PC-9 (cell line): ENCODE measurements around the gene RIMS4. TPM values are rescaled to one million over a fixed set of nuclear protein-coding genes. Genes with fewer than 3 reads are reported as not detected.

Experiments used
- BruUV-seq: library from RNA; stranded (reverse); fragments of 400-500 nt; replicated peaks from 2 replicates; lab custom pipeline; 2021; lab: Mats Ljungman, UMichigan
- CTCF ChIA-PET: fragments of 300-600 bp; sonication (Branson Sonifier 250); formaldehyde crosslinking; loops from one replicate; lab custom pipeline; 2022; ENCODE audit warnings: antibody characterized with exemption; lab: Charles Lee
- POLR2A ChIA-PET: fragments of 300-600 bp; sonication (Branson Sonifier 250); formaldehyde crosslinking; loops from one replicate; lab custom pipeline; 2022; ENCODE audit warnings: antibody characterized with exemption; ENCODE audit not compliant: unreplicated experiment; lab: Charles Lee
- DNase-seq, 2 experiments: peaks; one replicate each; pipeline versions ENCODE4 v3.0.0 to v3.0.0-alpha.2; 2015 to 2022; ENCODE audit warnings: mixed read lengths in 1 of 2
- H2AFZ ChIP-seq: fragments of 200-600 bp; sonication (generic); 2 replicates; pipeline ENCODE4 v1.8.1; 2017; ENCODE audit warnings: antibody characterized with exemption
- H3F3A ChIP-seq: fragments of 200-600 bp; sonication (generic); 2 replicates; pipeline ENCODE4 v1.8.1; 2017; ENCODE audit warnings: antibody characterized with exemption, mild to moderate bottlenecking, low read depth; ENCODE audit not compliant: insufficient read depth
- H3K27ac ChIP-seq: fragments of 200-600 bp; sonication (generic); 2 replicates; pipeline ENCODE4 v1.6.1; 2016; ENCODE audit warnings: mixed run types
- H3K27me3 ChIP-seq: fragments of 200-600 bp; sonication (generic); 2 replicates; pipeline ENCODE4 v1.6.1; 2016; ENCODE audit warnings: low read depth, mixed run types; ENCODE audit not compliant: insufficient read depth
- H3K36me3 ChIP-seq: fragments of 200-600 bp; sonication (generic); 2 replicates; pipeline ENCODE4 v1.6.1; 2016; ENCODE audit warnings: low read depth, mixed run types
- H3K4me1 ChIP-seq: fragments of 200-600 bp; sonication (generic); replicated peaks from 2 replicates; pipeline ENCODE4 v1.6.1; 2016; ENCODE audit warnings: mixed run types; ENCODE audit not compliant: insufficient read depth
- H3K4me2 ChIP-seq: fragments of 200-600 bp; sonication (generic); 2 replicates; pipeline ENCODE4 v1.6.1; 2017; ENCODE audit warnings: mixed run types
- H3K4me3 ChIP-seq: fragments of 200-600 bp; sonication (generic); 2 replicates; pipeline ENCODE4 v1.6.1; 2016; ENCODE audit warnings: mixed run types
- H3K79me2 ChIP-seq: fragments of 200-600 bp; sonication (generic); 2 replicates; pipeline ENCODE4 v1.6.1; 2017; ENCODE audit warnings: low read depth, mixed run types
- H3K9me2 ChIP-seq: fragments of 200-600 bp; sonication (generic); 2 replicates; pipeline ENCODE4 v1.8.1; 2017; ENCODE audit warnings: mild to moderate bottlenecking; ENCODE audit not compliant: insufficient read depth
- H3K9me3 ChIP-seq: fragments of 200-600 bp; sonication (generic); 2 replicates; pipeline ENCODE4 v1.8.1; 2016; ENCODE audit warnings: low read depth; ENCODE audit not compliant: insufficient read depth
- H4K20me1 ChIP-seq: fragments of 200-600 bp; sonication (generic); 2 replicates; pipeline ENCODE4 v1.8.1; 2017; ENCODE audit not compliant: insufficient read depth
- CTCF ChIP-seq: fragments of 200-600 bp; sonication (generic); conservative IDR thresholded peaks from 2 replicates; pipeline ENCODE4 v1.6.1; 2017; ENCODE audit warnings: mixed run types, antibody characterized with exemption, mild to moderate bottlenecking, moderate library complexity
- EZH2 ChIP-seq: fragments of 200-600 bp; sonication (generic); IDR thresholded peaks from 2 replicates; pipeline ENCODE4 v1.8.0; 2017; ENCODE audit warnings: antibody characterized with exemption, low read depth
- intact Hi-C: fragments of 100-400 bp; cut with micrococcal nuclease; formaldehyde crosslinking; loops from one replicate; pipeline ENCODE4 v1.10.0; 2022; ENCODE audit not compliant: unreplicated experiment
- total RNA-seq: library from RNA; stranded (reverse); gene quantifications from 2 replicates; pipeline ENCODE4 v1.2.3, GENCODE V29; 2021

RIMS4 gene
- total RNA-seq, 1 experiment from 2014 or later, result 0.13 TPM

- Histone ChIP-seq H2AFZ (no peak overlapping the region), H3K79me2 (no peaks in the 10 kb centered on the region), H3K4me2 (no peak overlapping the region), H3K4me3 (no peak overlapping the region), H3K4me1 (peaks cover 6% of the 10 kb centered on the region), H4K20me1 (no peaks in the 10 kb centered on the region), H3K27ac (no peak overlapping the region), H3F3A (peaks cover 3% of the 10 kb centered on the region), H3K27me3 (no peaks in the 10 kb centered on the region), H3K9me3 (no peaks in the 10 kb centered on the region), H3K9me2 (no peaks in the 10 kb centered on the region), H3K36me3 (no peaks in the 10 kb centered on the region)
- ChIA-PET POLR2A (no interaction called here), CTCF (interaction anchor here (0.8 kb wide), 1 partner anchor 38 kb away, joined by 11 read pairs; no protein-coding TSS in a partner anchor)
- no TSS peak for BruUV-seq
- intact Hi-C loops, result no loop called here
- no peak for TF ChIP-seq CTCF
- TF ChIP-seq EZH2, result no peak
- DNase-seq, result no peak
Measured at GRCh38 chr20:44709380-44709779, 101.0 kb downstream of the RIMS4 start.

DNA sequence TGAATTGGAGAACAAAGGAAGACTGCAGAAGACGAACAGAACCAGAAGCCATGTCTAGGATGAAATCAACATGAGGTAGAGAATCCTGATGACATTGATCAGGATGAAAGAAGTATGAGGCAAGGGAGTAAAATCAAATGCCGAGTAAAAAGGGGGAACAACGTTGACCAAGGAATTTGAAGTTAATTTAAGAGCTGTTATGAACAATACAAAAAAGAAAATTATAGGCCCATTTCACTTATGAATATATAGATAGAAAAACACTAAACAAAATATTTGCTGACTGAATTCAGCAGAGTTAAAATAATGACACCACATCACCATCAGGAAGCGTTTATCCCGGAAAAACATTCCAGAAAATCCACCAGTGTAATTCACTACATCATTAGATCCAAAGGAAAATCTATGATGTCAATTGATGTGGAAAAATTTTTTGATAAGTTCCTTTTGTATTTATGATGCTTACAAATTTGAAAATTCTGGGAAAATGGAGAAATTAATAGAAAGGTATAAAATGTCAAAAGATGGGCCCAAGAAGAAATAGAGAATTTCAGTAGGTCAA is 103.2 kb downstream of the RIMS4 start:
- Histone ChIP-seq H3F3A (no peaks in the 10 kb centered on the region), H4K20me1 (no peaks in the 10 kb centered on the region), H3K4me3 (no peak overlapping the region), H3K27me3 (no peaks in the 10 kb centered on the region), H3K79me2 (no peaks in the 10 kb centered on the region), H3K4me2 (no peak overlapping the region), H3K4me1 (no peaks in the 10 kb centered on the region), H3K9me3 (no peaks in the 10 kb centered on the region), H3K9me2 (no peaks in the 10 kb centered on the region), H3K27ac (no peak overlapping the region), H2AFZ (no peak overlapping the region), H3K36me3 (no peaks in the 10 kb centered on the region)
- BruUV-seq, result no TSS peak
- DNase-seq, result no peak
- ChIA-PET CTCF (no interaction called here), POLR2A (no interaction called here)
- intact Hi-C loops, result no loop called here
- no peak for TF ChIP-seq CTCF
- no peak for TF ChIP-seq EZH2

DNA sequence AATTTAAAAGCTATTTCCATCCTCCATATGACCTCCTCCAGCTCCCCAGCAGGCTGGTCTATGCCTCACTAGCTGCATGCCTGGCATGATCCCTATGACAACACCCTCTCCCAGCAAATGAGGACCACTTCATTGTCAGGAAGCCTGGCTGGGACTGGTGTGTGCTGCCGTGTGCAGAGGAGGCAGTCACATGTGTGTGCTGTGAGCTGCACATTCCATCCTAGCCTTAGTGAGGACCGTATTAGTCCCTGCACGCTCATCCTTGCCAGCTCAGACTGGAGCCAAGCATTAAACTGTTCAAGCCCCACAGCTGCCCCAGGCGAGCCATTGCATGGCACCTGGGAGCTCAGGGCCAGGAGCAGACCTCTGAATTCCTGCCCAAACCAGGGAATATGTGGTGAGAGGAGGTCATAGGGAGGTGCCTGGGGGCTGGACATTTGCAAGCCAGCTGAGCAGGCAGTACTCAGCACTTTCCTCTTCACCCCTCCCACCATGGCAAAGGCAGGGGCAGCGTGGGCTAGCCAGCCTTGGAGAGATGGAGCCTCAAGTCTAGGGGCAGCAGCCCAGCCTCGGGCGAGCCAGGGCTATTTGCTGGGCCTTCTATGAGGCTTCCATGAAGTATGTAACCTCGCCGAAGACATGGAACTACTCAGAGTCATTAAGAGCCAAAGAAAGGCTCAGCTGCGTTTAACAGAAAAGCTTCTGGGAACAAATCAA is 103.9 kb downstream of the RIMS4 start:
- ChIA-PET CTCF (interaction anchor here (0.6 kb wide), 1 partner anchor 613 kb away, joined by 5 read pairs; no protein-coding TSS in a partner anchor), POLR2A (no interaction called here)
- TF ChIP-seq CTCF (no peak), EZH2 (no peak)
- no peaks in the 10 kb centered on the region for H3K79me2 ChIP-seq
- H3K36me3 ChIP-seq, result no peaks in the 10 kb centered on the region
- H3K4me2 ChIP-seq, result no peak overlapping the region
- intact Hi-C loops, result no loop called here
- no peak for DNase-seq
- no peaks in the 10 kb centered on the region for H3F3A ChIP-seq
- no peak overlapping the region for H2AFZ ChIP-seq
- no peak overlapping the region for H3K4me3 ChIP-seq
- H3K27me3 ChIP-seq, result no peaks in the 10 kb centered on the region
- H3K4me1 ChIP-seq, result peaks cover 4% of the 10 kb centered on the region
- no peaks in the 10 kb centered on the region for H3K9me2 ChIP-seq
- BruUV-seq, result no TSS peak
- no peak overlapping the region for H3K27ac ChIP-seq
- no peaks in the 10 kb centered on the region for H3K9me3 ChIP-seq
- no peaks in the 10 kb centered on the region for H4K20me1 ChIP-seq
